ENCODE data around the gene PIGZ.
"Not testable (repeated sequence)": the region's sequence is repeated elsewhere in the genome, so short reads cannot be mapped to it uniquely, and the experiment has no call there.

PIGZ gene

GRCh38 chr3:196949285-196949619, 19.4 kb downstream of the PIGZ start:
- no peak for DNase-seq (ENCODE audit: low spot score)

GRCh38 chr3:196948442-196949284, 20.0 kb downstream of the PIGZ start:
- DNase-seq (ENCODE audit: low spot score) = no peak

- DNase-seq (ENCODE audit: low spot score) = no peak
Observed at GRCh38 chr3:196947860-196948441, 20.7 kb downstream of the PIGZ start.

- DNase-seq (ENCODE audit: low spot score) = no peak
Observed at GRCh38 chr3:196947136-196947859, 21.3 kb downstream of the PIGZ start.

- DNase-seq (ENCODE audit: low spot score) = not testable (repeated sequence)
Observed at GRCh38 chr3:196944037-196944790, 24.4 kb downstream of the PIGZ start.

GRCh38 chr3:196942915-196943277, 25.7 kb downstream of the PIGZ start:
- DNase-seq (ENCODE audit: low spot score) = peak; percentile 38

- peak; percentile 97 for DNase-seq (ENCODE audit: low spot score)
Observed at GRCh38 chr3:196942226-196942914, 26.3 kb downstream of the PIGZ start, which contains the start of gene NCBP2. Gene NCBP2 (minus strand): TSS chr3:196942528. CDS start chr3:196942503, 25 bp downstream.

GRCh38 chr3:196941729-196942225, 26.9 kb downstream of the PIGZ start:
- peak; percentile 59 for DNase-seq (ENCODE audit: low spot score)

GRCh38 chr3:196938576-196938975, 30.1 kb downstream of the PIGZ start:
- no peak for DNase-seq (ENCODE audit: low spot score)

- no peak for DNase-seq (ENCODE audit: low spot score)
Observed at GRCh38 chr3:196938124-196938523, 30.5 kb downstream of the PIGZ start.

- DNase-seq (ENCODE audit: low spot score) = no peak
Observed at GRCh38 chr3:196936288-196936687, 32.3 kb downstream of the PIGZ start.

- DNase-seq (ENCODE audit: low spot score) = no peak
Observed at GRCh38 chr3:196932600-196932999, 36.0 kb downstream of the PIGZ start.

GRCh38 chr3:196931828-196932587, 36.6 kb downstream of the PIGZ start:
- no peak for DNase-seq (ENCODE audit: low spot score)

- DNase-seq (ENCODE audit: low spot score) = no peak
Observed at GRCh38 chr3:196931157-196931556, 37.5 kb downstream of the PIGZ start.

- no peak for DNase-seq (ENCODE audit: low spot score)
Observed at GRCh38 chr3:196927571-196928453, 40.8 kb downstream of the PIGZ start.

GRCh38 chr3:196920733-196921132, 47.9 kb downstream of the PIGZ start:
- DNase-seq (ENCODE audit: low spot score) = no peak

GRCh38 chr3:196918968-196919367, 49.7 kb downstream of the PIGZ start:
- no peak for DNase-seq (ENCODE audit: low spot score)

GRCh38 chr3:196916995-196917394, 51.6 kb downstream of the PIGZ start:
- no peak for DNase-seq (ENCODE audit: low spot score)

GRCh38 chr3:196916221-196916620, 52.4 kb downstream of the PIGZ start:
- no peak for DNase-seq (ENCODE audit: low spot score)

GRCh38 chr3:196915375-196915774, 53.3 kb downstream of the PIGZ start:
- DNase-seq (ENCODE audit: low spot score) = no peak

Data from AG08396 (cell line).